ENCODE results near the gene TIMP3.

GRCh38 chr22:32901925-32902324 is 100.4 kb downstream of the TIMP3 start:
- no peak for TF ChIP-seq CTCF (conservative IDR thresholded peaks at IDR 0.05 in 1 of 2, IDR thresholded peaks at IDR 0.05 in 1 of 2; ENCODE audit: low read depth in 1 of 2, low read length in 2 of 2)
- TF ChIP-seq EZH2 (IDR thresholded peaks at IDR 0.05; ENCODE audit: low read length, missing control alignments): no peak
